ENCODE results near the gene SAMD1.

GRCh38 chr19:14088634-14089411 lies 1.7 kb downstream of the SAMD1 start:
- TF ChIP-seq CTCF (IDR thresholded peaks at IDR 0.05) (no peak), POLR2AphosphoS5 (IDR thresholded peaks at IDR 0.05) (no peak), POLR2A (IDR thresholded peaks at IDR 0.05) (no peak)

All from breast epithelium (tissue), 3 donors.